ENCODE results near the gene FBXL20. TPM values are rescaled to one million over a fixed set of nuclear protein-coding genes. Genes with fewer than 3 reads are reported as not detected.

FBXL20 gene
- total and polyA plus RNA-seq, 2 of the 8 experiments (the other 6 are each of a cell fraction or from before 2014, with no cell fraction given) = 5.5 to 11.0 TPM

GRCh38 chr17:39404542-39405378 is 3.3 kb upstream of the FBXL20 start:
- FAIRE-seq (no peak), DNase-seq (ENCODE audit: low read depth in 1 of 2, low spot score in 2 of 2) (no peak)
- ChIA-PET POLR2A (ENCODE audit: partially characterized antibody) (interaction anchor here (0.6 to 1.6 kb wide), 6 partner anchors 8 to 63 kb away, joined by 3 to 4 read pairs (median 3); partner anchors contain the start of gene CDK12), CTCF (ENCODE audit: partially characterized antibody) (interaction anchor here (0.7 kb wide), 1 partner anchor 133 kb away, joined by 3 read pairs; no protein-coding TSS in a partner anchor)
- Histone ChIP-seq H3K79me2 (ENCODE audit: control insufficient read depth in 1 of 2, insufficient read depth in 2 of 2, low read length in 2 of 2) (peaks cover 0 to 11% of the 10 kb centered on the region in 2 experiments; a peak in 3 of 4 replicates), H3K9ac (replicated peaks in 1 of 4; ENCODE audit: extremely low read depth in 1 of 4, low read depth in 3 of 4, low read length in 3 of 4) (no peak overlapping the region), H3K4me2 (ENCODE audit: insufficient read depth in 1 of 2, low read depth in 2 of 2, low read length in 2 of 2) (no peak overlapping the region), H2BK15ac (ENCODE audit: low read length) (no peak overlapping the region), H4K5ac (ENCODE audit: insufficient read length, low read depth, low read length) (no peak overlapping the region), H3K79me1 (ENCODE audit: low read depth, low read length) (peaks cover 5% of the 10 kb centered on the region; the same call in 1 of the 2 replicates), H3K36me3 (ENCODE audit: control insufficient read depth in 2 of 4, insufficient read depth in 4 of 4, low read length in 3 of 4) (peaks cover 18 to 30% (median 24%) of the 10 kb centered on the region in 4 experiments), H3K56ac (replicated peaks; ENCODE audit: insufficient read length, low read depth, low read length) (no peak overlapping the region), H2BK12ac (ENCODE audit: low read depth, low read length) (no peak overlapping the region), H3K23ac (ENCODE audit: insufficient read length) (no peak overlapping the region), H3K14ac (ENCODE audit: insufficient read length) (no peak overlapping the region), H2BK120ac (replicated peaks; ENCODE audit: low read depth, low read length) (no peak overlapping the region), H3K23me2 (ENCODE audit: low read depth, low read length) (peaks cover 8% of the 10 kb centered on the region; the same call in 1 of the 2 replicates), H3K4ac (replicated peaks; ENCODE audit: insufficient read length, low read depth, low read length) (no peak overlapping the region), H3K27ac (ENCODE audit: low read depth, low read length) (no peak overlapping the region), H3K9me3 (ENCODE audit: insufficient read depth in 2 of 2, low read depth in 1 of 2, low read length in 1 of 2) (no peaks in the 10 kb centered on the region), H4K91ac (replicated peaks; ENCODE audit: insufficient read length, low read length) (no peak overlapping the region), H2BK5ac (ENCODE audit: low read depth, low read length) (no peak overlapping the region), H4K20me1 (replicated peaks in 1 of 2; ENCODE audit: control insufficient read depth in 1 of 2, insufficient read depth in 2 of 2, low read length in 2 of 2) (peaks cover 3 to 4% of the 10 kb centered on the region in 2 experiments), H3K18ac (ENCODE audit: extremely low read depth, low read length) (no peak overlapping the region), H2AK5ac (ENCODE audit: low read depth, low read length) (no peak overlapping the region), H4K8ac (ENCODE audit: extremely low read depth, insufficient read depth, low read length) (no peak overlapping the region), H3K27me3 (replicated peaks in 1 of 4; ENCODE audit: control insufficient read depth in 3 of 4, extremely low read depth in 1 of 4, insufficient read depth in 3 of 4, low read length in 3 of 4) (no peaks in the 10 kb centered on the region), H2BK20ac (ENCODE audit: low read length) (no peak overlapping the region), H3K4me3 (ENCODE audit: extremely low read depth in 1 of 4, insufficient read depth in 2 of 4, low read depth in 3 of 4, low read length in 4 of 4) (no peak overlapping the region), H2AFZ (ENCODE audit: low read length) (no peak overlapping the region), H3K4me1 (replicated peaks in 1 of 4; ENCODE audit: control insufficient read depth in 3 of 4, insufficient read depth in 4 of 4, low read length in 3 of 4) (no peaks in the 10 kb centered on the region)
- TF ChIP-seq ASH2L (IDR thresholded peaks at IDR 0.05; ENCODE audit: low read length) = no peak
- TF ChIP-seq NANOG (IDR thresholded peaks at IDR 0.05; ENCODE audit: insufficient read depth, low read depth, low read length, poor library complexity, severe bottlenecking) = no peak
- no peak for TF ChIP-seq PHF8 (conservative IDR thresholded peaks at IDR 0.05; ENCODE audit: low read depth, low read length)
- TF ChIP-seq NRF1 (IDR thresholded peaks at IDR 0.05; ENCODE audit: low read depth, low read length) = no peak
- no peak for TF ChIP-seq CREB1 (IDR thresholded peaks at IDR 0.05)
- TF ChIP-seq MAFK (IDR thresholded peaks at IDR 0.05; ENCODE audit: low read depth, low read length) = no peak
- TF ChIP-seq CBX8 (IDR thresholded peaks at IDR 0.05; ENCODE audit: borderline replicate concordance, low read depth, low read length) = no peak
- no peak for TF ChIP-seq HDAC6 (IDR thresholded peaks at IDR 0.05; ENCODE audit: low read depth, low read length)
- TF ChIP-seq EP300 (IDR thresholded peaks at IDR 0.05; ENCODE audit: borderline replicate concordance in 1 of 2, low read depth in 2 of 2, low read length in 2 of 2) = no peak
- TF ChIP-seq SIRT6 (IDR thresholded peaks at IDR 0.05; ENCODE audit: low read length) = no peak
- no peak for TF ChIP-seq RBBP5 (IDR thresholded peaks at IDR 0.05; ENCODE audit: borderline replicate concordance, low read depth, low read length)
- 87% methylated on average over 6 of the region's 6 CpGs; no CpG with 5 or more reads in 1 of the 2 experiments for WGBS, 2 experiments (ENCODE audit: extremely low coverage in 1 of 2, insufficient coverage in 1 of 2, insufficient read length in 1 of 2, insufficient replicate concordance in 2 of 2, low coverage in 1 of 2, low lambda C conversion rate in 2 of 2, missing lambda C conversion rate in 1 of 2)

All from H1 (cell line).